GM19328 (cell line): ENCODE measurements around the gene ZNF239.
"Not testable (repeated sequence)": the region's sequence is repeated elsewhere in the genome, so short reads cannot be mapped to it uniquely, and the experiment has no call there.

Source experiments
- ATAC-seq: cut with Tn5 transposase; IDR thresholded peaks from one replicate; pipeline ENCODE4 v1.9.1; 2021; ENCODE audit warnings: mild to moderate bottlenecking, moderate library complexity; ENCODE audit not compliant: unreplicated experiment

The ZNF239 gene

DNA sequence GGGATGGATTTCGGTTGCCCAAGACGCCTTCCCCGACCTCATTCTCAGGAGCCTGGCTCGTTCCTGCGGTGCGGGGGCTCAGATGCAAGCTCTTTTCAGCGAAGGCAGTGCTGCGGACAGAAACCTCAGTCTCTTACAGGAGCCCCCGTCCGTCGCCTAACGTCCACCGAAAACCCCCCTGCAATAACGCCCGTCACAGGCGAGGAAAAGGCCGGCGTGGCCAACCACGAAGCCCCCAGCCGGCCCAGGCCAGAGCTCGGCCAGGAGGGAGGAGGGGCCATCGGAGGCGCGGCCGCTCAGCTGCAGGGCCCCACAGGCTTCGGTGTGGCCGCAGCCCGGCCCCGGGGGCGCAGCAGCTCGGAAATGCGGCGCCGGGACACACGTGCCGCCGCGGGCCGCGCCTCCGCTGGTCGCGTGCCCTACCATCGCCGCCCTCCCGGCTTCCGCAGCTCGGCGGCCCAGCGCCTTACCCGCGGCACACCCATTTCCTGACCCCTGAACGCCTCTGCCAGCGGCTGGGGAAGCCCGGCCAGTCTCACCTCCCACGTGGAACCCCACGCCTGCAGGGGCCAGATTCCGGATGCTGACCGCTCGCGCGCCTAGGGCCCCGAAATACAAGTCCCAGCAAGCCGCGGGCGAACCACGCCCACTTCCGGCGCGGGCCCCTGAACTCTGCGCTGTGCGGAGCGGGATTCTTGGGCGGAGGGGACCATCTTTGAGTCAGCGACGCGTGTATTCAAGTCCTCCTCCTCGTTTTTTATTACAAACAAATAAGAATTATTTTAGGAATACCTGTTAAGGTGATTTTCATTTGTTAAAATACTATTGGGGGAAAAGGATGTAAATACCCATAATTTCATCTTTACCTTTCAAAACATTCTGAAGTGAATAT is at the start of gene ZNF239:
Gene ZNF239, minus strand, starts transcription at position 616 of the 892 bp plus-strand sequence. CDS start 16,537 bp downstream, outside the sequence.
- ATAC-seq: peak; percentile 92

DNA sequence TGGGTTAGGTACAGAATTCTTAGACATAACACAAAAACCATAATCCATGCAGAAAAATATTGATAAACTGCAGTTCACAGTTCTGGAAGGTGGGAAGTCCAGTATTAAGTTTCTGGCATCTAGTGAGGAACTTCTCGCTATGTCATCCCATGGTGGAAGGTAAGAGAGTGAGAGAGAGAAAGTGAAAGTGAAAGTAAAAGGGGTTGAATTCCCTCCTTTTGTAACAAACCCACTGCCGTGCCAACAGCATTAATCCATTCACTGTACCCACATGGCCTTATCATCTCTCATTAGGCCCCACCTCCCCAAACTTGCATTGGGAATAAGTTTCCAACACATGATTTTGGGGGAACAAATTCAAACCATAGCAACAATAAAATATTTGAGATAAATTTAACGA is 48.9 kb upstream of the ZNF239 start:
- ATAC-seq: no peak

DNA sequence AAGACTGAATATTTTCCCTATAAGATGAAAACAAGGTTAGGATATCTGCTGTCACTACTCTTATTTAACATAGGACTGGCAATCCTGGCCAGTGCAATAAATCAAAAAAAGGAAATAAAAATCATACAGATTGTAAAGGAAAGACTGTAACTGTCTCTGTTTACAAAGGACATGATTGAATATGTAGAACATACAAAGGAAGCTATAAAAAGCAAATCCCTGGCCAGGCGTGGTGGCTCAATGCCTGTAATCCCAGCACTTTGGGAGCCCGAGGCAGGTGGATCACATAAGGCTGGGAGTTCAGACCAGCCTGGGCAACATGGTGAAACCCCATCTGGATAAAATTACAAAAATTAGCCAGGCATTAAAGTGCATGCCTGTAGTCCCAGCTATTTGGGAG is 47.6 kb upstream of the ZNF239 start:
- ATAC-seq: no peak

DNA sequence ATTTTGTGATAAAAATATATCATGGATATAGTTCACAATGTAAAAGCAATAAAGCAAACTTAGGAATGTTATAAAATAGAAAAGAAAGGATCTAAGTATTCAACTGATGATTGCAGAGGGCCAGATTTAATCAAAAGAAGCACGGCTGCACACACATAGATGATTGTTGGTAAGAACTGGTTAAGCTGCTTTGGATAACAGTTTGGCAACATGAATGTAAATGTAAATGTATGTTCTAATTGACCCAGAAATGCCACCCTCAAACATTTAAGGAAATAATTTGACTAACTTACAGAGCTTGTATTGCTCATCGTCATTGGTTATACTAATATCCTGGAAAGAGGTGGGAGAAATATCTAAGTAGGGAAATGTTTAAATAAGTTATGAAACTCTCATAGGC is 45.0 kb upstream of the ZNF239 start:
- no peak for ATAC-seq

DNA sequence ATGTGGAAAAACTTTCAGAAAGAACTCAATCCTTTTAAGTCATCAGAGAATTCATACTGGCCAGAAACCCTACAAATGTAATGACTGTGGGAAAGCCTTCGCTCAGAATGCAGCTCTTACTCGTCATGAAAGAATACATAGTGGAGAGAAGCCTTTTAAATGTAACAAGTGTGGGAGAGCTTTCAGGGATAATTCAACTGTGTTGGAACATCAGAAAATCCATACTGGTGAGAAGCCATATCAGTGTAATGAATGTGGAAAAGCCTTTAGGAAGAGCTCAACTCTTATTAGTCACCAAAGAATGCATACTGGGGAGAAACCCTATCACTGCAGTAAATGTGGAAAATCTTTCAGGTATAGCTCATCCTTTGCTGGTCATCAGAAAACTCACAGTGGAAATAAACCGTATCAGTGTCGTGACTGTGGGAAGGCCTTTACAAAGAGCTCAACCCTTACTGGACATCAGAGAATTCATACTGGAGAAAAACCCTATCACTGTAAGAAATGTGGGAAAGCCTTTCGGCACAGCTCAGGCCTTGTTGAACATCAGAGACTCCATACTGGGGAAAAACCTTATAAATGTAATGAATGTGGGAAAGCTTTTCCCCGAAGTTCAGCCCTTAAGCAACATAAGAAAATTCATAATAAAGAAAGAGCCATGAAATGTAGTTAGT is 42.4 kb upstream of the ZNF239 start:
- no peak for ATAC-seq

DNA sequence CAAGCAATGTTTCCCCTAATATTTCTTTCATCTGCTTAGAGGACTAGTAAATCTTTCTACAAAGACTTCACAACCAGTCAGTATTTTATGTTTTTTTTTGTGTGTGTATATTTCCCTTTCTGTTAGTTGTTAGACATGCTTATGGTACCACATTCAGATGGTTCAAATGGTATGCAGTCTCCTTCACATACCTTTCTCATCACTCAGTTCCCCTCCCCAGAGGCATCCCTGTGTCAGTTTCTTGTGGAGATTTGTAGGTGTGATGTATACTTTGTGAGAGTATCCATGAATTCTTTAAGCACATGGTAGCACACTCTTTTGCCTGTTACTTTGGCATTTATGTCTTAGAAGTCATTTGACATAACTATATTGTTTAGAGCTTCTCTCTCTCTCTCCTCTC is 36.2 kb upstream of the ZNF239 start:
- ATAC-seq: no peak

DNA sequence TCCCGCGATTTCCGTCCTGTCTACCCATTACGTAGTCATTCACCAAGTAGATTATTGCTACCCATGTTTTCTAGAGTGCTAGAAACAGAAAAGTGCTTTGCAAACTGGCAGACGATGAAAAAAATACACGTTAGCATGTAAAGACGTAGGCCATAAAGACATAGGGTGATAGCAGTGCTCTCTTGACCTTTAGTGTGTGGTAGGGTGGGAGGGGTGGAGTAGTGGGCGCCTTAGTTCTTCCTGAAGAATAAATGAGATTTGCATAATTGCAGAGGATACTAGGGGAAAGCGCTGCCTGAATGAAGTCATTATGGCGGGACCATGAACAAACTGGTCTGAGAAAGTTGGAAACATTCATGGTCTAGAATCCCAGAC is 32.8 kb upstream of the ZNF239 start:
- ATAC-seq: no peak

DNA sequence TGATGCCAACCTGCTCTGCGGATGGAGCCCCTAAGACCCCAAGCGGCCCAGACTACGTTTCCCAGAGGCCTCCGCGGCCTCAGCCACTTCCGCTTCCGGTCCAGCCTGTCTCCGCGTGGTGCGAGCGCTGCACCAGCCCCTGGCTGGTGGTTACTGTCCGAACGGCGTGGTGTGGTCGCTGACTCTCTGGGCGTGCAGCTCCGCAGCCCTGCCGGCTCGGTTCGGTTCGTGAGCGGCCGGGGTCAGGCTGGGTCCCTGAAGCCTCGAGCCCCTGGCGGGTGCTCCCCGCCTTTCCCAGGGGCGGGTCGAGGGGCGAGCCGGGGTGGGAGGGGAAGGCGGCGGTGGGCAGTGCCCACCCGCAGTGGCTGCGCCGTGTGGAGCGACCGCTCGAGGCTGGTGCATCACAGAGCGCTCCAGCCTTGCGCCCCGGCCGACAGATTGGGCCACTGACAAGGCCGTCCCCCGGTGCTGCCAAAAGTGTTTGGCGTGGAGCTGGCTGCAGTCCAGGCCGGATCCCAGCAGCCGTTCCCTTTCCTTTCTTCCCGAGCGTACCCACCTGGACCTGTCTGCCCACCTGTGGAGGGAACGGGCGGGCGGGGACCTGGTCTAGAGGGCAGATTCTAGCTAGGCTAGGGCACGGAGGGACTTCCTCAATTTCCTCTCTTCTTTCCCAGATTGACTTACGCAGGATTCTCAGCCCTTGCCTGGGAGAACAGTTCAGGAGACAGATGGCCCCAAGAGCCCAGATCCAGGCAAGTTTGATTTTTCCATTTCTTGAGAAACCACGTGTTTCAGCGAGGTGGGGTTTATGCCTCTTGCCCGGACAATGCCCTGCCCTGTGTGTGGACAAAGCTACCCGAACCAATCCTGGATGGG is 32.1 kb upstream of the ZNF239 start, which contains the start of gene ZNF485:
Gene ZNF485, plus strand, starts transcription at position 116 of the 876 bp plus-strand sequence. Its CDS starts 613 bp downstream, at position 729.
- ATAC-seq: peak; percentile 92

DNA sequence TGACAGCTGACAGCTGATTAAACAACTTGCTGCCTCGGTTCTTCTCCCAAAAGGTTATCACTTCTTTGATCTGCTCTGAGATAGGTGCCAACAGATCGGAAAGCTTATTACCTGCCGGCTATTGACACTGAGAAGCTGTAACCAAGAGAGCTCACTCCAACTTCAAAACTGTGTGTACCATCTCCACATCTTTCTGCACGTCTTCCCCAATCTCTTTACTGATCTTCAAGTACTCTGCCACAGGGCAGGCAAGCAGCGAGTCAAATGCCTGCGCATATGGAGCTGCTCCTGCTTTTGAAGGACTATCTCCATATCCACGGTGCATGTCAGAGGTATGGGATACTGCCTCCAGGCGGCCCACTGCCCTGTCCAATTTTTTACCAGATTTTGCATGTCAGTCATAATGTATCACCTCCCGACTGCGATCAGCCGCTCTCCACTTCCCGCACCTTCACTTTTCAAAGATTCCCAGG is 31.5 kb upstream of the ZNF239 start:
- ATAC-seq: peak; percentile 7

DNA sequence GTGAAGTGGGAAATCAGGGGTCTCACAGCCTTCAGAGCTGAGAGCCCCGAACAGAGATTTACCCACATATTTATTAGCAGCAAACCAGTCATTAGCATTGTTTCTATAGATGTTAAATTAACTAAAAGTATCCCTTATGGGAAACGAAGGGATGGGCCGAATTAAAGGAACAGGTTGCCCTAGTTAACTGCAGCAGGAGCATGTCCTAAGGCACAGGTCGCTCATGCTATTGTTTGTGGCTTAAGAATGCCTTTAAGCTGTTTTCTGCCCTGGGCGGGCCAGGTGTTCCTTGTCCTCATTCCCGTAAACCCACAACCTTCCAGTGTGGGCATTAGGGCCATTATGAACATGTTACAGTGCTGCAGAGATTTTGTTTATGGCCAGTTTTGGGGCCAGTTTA is 27.2 kb upstream of the ZNF239 start:
- not testable (repeated sequence) for ATAC-seq

DNA sequence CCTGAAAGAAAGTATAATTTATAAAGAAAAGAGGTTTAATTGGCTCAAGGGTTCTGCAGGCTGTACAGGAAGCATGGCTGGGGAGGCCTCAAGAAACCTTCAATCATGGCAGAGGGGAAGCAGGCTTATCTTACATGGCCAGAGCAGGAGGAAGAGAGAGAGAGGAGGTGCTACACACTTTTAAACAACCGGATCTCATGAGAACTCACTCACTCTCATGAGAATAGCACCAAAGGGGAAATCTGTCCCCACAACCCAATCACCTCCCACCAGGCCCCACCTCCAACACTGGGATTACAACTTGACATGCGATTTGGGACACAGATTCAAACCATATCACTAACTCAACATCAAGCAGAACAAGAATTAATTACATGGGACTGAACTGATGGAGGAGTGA is 24.9 kb upstream of the ZNF239 start:
- ATAC-seq: no peak

DNA sequence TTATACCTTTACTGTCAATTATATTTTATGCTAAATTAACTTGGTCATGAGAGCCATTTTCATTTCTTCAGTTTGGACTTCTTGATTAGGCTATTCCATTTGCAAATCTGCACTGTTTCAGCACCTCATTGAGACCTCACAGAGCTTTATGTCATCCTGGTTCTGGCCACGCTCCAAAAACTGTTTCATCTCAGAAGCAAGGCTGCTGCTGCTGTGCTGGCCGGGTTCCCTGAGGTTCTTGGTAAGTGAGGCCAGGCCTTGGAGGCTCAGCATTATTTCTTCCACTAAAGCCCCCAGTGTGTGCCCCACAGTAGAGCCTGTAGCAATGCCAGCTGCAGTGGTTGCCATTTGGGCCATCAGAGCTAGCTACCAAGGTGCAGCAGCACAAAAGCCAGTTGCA is 24.0 kb upstream of the ZNF239 start:
- no peak for ATAC-seq

DNA sequence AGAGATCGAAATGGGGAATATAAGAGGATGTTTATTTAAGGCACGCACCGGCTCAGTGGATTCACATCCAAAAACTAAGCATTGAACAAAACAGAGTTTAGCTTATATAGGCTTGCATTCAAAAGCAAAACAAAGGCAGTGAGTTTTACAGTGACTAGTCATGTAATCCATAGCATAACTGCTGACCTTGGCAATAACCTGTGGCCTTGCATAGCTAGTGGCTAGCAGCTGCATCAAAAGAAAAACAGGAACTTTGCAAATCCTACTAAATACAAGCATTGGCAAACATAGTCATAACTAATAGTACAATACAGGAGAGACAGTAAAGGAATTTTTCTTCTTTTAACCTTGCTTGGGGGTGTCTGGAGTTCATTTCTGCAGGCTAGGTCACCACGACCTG is 22.1 kb upstream of the ZNF239 start:
- ATAC-seq: no peak

DNA sequence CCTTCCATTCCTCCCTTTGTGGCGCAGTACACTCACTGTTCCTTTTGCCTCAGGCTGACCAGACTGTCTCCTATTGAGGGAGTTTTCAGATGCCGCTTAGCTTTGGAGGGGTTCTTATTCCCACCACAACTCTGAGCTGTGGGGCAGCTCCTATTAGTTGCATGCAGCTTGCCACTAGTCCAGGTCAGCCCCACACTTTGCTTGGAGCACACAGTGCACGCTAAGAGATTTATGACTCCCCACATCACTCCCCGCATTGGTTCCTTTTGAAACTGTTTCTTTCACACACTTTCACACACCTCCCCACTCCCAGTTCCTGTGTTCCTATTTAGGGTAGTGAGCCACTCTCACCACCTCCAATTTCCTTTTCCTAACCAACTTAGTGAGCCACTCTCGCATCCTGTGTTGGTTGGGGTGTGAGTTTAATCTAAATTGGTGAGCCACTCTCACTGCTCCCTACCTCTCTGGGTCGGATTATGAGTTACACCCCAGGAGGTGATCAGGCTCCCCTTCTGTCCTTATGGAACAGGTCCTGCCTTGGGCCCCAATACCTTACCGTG is 21.4 kb upstream of the ZNF239 start:
- ATAC-seq: peak; percentile 44

DNA sequence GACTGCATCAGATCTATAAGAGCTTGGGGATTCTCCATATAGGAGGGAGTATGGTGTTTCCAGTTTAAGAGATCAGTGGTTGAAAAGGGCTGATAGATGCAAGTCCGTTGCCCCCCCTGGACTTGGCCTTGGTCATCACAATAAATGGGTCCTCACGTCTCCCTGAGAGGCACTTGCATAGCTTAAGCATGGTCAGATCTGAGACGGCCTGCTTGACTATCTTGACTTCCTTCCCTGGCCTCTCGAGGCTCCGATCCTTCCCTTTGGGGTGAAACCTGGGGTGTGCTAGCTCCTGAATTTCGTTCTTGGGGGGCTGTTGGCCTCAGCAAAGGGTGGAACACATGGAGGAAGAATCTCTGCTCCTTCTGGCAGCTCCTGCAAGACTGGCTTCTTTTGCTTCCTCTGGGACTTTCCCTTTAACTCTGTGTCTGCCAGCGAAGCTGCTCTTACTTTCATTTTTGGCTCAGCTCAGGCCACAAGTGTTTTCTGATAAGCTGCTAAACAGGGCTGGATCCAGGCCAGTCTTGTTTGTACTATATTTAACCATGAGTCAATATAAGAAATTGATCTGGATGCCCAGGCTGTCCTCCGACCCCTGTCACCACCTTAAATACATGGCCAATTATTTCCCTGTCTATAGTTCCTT is 20.7 kb upstream of the ZNF239 start:
- peak; percentile 91 for ATAC-seq

DNA sequence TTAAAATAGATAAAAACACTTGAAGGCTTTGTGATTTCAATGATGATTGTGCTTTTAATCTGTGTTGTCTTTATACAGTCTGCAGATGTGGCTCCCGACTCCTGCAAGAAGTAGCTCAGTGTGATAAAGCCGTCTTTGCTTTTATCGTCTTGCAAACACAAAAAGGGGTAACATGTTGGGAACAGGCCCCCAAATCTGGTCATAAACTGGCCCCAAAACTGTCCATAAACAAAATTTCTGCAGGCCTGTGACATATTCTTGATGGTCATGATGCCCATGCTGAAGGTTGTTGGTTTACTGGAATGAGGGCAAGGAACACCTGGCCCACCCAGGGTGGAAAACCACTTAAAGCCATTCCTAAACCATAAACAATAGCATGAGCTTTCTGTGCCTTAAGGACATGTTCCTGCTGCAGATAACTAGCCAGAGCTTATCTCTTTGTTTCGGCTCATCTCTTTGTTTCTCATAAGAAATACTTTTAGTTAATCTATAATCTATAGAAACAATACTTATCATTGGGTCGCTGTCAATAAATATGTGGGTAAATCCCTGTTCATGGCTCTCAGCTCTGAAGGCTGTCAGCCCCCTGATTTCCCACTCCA is 17.0 kb upstream of the ZNF239 start:
- ATAC-seq: no peak

DNA sequence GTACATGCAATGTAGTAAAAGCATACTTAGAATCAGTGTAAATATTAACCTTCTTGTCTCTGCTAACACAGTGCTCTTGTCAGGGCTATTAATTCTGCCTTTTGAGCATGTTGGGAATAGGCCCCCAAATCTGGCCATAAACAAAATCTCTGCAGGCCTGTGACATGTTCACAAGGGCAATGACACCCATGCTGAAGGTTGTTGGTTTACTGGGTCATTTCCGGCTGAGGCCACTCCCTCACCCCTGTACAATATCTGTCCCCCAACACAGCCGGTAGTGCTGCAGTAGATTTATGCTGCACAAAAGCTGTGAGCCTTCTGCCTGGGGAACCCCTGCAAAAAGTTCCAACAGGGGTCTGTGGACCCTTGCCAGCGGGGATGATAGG is 12.3 kb upstream of the ZNF239 start:
- not testable (repeated sequence) for ATAC-seq

DNA sequence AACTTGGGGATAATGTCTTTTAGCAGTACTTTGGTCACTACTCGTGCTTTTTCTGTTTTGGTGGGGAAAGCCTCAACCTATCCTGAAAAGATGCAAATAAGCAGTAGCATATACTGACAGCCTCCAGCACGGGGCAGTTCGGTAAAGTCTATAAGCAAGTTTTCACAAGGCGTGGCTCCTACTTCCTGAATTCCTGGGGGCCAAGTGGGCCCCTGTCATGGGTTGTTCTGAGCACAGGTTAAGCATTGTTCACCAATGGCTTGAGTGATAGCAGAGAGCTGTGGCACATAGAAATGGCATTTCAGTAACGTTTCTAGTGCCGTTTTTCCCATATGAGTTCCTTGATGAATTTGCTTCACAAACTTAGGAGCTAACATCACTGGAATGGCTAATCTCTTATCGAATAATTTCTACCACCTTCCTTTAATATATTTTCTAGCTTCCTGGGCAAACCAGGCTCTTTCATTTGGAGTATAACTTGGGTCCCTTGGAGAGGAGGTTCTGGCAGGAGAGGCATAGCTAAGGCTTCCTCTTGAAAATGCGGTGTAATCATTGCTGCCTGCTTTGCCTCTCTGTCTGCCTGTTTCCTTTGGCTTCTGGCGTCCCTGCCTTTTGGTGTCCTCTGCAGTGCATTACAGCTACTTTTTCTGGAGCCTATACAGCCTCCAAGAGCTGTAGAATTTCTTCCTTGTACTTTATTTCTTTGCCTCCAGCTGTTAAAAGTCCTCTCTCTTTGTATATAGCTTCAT is 11.7 kb upstream of the ZNF239 start:
- ATAC-seq: no peak

DNA sequence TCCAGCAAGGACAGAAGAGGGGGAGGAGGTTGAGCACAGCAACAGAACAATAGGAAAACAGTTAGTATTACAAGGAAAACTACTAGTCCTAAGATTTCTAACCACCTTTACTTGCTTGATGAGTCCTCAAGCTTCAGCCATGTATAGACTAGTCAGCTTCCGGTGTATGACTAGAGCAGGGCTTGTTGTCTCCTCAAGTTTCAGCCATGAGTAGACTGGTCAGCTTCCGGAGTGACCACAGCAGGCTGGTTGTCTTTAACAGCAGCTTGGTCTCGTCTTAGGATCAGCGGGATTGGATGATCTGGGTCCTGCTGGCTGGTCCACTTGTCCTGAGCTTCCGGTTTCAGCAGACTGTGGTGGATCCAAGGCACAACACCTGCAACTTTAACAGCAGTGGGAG is 10.6 kb upstream of the ZNF239 start:
- no peak for ATAC-seq
